ENCODE results near the gene SMC2.

Gene SMC2

DNA sequence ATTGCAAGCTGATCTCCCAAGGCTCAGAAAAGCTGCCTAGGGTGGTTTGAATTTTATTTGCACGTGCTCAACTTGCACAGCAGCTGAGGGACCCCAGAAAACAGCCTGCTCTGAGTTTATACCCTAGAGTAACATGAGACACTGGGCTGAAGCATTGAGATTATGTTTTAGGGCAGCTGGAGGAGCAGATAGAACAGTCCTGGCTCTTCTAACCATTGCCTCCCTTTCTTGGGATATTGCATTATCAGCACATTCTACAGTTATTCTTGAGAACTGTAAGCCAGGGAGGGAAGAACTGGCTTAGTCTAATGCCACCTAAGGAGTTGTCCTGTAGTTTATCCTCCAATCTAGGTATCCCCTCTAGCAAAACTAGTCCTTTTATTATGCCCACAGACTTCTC lies 10.3 kb downstream of the SMC2 start:
- DNase-seq (ENCODE audit: low read depth in 2 of 2): no peak

DNA sequence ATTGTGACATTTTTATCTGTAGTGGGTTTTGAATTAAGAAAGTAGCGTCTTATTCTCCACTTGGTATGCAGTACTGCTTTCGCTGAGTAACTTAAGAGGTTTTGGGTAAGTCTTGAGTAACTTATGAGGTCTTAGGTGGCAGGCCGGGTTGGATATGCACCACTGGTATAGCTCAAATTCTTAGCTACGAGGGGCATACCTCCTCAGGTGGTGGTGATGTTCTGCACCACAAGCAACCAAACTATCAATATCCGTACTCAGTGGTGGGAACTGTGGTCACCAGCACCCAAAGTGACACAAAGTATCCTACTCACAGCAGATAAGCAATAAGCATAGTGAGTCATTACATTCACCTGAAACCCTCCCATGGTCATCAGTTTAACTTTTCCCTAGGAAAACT lies 13.7 kb downstream of the SMC2 start:
- DNase-seq (ENCODE audit: low read depth in 2 of 2): no peak

DNA sequence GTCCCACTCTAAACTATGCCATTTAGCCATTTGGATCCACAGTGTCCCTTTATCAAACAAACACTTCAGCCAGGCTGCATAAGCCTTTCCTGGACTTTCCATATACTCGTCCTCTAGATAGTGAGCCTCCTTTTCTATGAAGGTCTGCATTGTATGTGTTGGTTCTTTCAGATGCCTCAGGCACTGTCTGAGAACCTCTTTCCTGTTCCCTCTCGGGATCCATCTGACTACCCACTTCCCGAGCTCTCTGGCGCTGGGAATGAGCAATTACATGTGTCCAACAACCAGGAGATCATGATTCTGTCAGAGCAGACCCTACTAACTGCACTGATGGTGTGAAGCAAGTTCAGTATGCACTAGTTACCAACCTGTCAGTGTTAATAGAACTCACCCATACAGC lies 14.2 kb downstream of the SMC2 start:
- DNase-seq (ENCODE audit: low read depth in 2 of 2): no peak

DNA sequence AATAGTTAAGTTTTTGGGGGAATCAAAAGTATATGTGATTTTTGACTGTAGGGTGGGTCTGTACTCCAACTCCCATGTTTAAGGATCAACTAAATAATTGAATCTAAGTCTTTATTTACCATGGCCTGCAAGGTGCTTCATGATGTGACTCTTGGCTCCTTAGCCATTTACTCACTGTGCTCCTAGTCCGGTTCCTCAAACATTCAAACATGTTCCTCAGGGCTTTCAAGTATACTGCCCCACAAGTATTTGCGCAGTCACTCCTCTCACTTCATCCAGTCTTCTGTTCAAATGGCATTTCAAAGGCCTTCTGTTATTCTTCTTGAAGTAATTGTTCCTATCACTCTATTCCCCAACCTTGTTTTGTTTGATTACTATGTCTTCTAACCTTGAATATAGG lies 16.4 kb downstream of the SMC2 start:
- DNase-seq (ENCODE audit: low read depth in 2 of 2): no peak

DNA sequence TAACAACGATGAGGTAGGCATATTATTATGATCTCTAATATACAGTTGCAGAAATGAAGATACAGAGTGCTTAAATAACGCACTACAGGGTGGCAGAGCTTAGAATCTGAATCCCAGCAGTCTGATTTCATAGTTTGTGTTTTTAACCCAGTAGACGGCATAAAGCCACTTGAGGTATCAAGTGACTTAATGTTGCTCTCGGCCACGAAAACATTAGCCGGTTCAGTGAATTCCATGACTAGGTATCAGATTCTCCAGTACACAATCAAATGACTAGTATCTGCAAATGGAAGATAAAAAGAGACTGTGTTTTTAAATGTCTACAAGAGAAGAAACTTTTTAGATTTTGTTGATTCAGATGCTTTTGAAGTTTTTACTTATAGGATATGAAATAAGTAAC lies 24.8 kb downstream of the SMC2 start:
- no peak for DNase-seq (ENCODE audit: low read depth in 2 of 2)

DNA sequence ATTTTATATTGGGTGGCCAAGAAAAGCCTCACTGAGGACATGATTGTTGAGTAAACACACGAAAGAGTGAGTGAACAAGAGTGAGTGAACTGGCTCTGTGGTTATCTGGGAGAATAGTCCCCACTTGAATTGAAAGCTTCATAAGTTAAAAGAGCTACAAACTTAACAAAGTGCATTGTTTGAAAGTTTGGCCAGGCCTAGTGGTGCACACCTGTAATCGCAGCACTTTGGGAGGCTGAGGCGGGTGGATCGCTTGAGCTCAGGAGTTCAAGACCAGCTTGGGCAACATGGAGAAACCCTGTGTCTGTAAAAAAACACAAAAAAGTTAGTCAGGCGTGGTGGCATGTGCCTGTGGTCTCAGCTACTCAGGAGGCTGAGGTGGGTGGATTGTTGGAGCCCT lies 26.9 kb downstream of the SMC2 start:
- DNase-seq (ENCODE audit: low read depth in 2 of 2): no peak

DNA sequence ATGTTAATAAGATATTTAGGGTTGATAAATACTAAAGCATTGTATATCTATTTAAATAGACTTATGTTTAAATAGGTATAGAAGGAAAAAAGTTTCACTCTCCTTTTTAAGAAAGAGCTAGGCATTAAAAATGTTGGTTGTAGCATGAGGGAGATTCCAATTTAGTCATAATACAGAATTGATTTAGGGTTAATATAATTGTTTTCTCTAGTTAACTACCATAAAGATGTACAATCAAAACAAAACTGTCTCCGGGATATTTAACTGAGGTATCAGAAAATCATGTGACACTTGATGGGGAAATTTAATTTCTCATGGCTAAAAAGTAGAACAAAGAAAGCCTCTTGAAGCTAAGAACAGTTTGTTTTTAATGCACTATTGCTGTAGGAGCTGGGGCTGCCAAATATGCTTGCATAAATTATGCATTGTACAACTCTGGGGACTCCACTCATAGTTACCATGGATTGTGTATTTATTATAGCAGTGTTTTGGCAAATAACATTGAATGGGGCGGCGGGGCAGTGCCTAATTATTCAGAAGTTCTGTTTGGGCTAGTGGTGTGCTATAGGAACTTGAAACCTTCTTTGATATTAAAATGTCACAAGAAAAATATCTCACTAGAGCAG lies 44.2 kb downstream of the SMC2 start:
- no peak for DNase-seq (ENCODE audit: low read depth in 2 of 2)

DNA sequence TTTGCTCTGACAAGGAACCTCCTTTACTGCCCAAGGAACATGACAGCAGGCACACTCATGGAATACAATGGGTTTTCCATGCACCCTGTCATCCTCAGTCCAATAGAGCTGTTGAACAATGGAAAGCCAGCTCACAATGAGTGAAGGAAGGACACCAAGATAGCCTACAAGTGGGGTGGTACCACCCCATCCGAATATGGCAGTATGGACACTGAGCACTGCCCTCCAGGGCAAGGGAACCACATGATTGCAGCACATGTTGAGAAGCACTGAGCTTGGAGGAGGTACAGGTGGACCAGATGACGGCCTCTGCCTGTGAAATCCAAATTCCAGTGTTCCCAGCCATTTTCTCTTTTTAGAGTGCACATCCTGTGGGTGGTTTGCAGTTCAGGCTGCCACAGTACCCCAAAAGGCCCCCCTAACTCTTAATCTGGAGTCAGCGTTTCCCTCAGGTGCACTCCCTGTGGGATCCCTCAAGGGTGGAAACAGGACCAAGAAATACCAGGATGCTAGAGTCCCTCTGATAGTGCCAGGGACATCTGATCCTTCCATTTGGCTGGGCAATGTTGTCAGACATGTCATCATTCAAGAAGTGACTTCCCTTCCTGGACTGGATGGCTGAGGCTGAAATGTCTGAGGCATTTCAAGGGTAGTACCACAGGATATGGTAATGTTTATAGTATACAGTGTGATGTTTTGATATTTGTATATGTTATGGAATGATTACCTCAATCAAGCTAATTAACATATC lies 48.9 kb downstream of the SMC2 start:
- DNase-seq (ENCODE audit: low read depth in 2 of 2): no peak

DNA sequence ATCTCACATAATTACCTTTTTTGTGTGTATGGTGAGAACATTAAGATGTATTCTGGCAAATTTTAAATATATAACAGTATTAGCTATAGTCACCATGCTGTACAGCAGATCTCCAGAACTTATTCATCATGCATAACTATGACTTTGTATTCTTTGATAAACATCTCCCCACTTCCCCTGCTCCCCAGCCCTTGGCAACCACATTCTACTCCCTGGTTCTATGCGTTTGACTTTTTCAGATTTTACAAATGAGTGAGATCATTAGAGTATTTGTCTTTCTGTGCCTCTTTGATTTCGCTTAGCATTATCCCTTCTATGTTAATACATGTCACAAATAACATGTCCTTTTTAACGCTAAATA lies 49.4 kb downstream of the SMC2 start:
- DNase-seq (ENCODE audit: low read depth in 2 of 2): no peak

DNA sequence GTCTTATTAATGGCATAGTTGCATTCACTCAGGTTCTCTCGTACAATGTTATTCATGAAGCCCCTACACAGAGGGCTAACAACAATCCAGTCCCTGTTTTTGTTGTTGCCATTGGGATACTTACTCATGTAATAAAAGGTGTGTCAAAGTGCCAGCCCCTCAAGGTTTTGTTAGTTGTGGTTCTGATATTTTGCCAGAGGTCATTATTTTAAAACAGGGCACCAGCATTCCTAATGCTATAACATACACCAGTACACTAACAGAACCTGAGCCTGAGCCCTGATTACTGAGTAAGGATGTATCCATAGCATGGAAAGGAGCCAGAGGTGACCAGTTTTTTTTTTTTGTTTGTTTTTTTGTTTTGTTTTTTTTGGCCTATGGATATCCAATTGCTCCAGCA lies 50.2 kb downstream of the SMC2 start:
- no peak for DNase-seq (ENCODE audit: low read depth in 2 of 2)

DNA sequence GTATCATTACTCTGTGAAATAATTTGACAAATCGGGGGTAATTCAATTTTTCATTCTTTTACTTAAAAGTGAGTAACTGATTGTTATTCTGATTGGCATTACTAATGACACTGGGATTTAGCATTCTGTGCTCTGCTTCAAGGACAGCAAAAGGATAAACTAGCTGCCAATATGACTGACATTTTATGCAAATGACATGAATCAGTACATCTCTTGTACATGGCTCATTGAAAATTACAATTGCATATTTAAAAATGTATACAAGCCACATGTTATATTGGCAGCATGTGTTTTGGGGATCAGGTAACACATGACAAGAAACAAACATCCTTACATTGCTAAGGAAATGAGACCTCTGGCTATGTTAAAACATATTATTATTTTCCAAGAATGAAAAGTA lies 79.0 kb downstream of the SMC2 start:
- no peak for DNase-seq (ENCODE audit: low read depth in 2 of 2)

DNA sequence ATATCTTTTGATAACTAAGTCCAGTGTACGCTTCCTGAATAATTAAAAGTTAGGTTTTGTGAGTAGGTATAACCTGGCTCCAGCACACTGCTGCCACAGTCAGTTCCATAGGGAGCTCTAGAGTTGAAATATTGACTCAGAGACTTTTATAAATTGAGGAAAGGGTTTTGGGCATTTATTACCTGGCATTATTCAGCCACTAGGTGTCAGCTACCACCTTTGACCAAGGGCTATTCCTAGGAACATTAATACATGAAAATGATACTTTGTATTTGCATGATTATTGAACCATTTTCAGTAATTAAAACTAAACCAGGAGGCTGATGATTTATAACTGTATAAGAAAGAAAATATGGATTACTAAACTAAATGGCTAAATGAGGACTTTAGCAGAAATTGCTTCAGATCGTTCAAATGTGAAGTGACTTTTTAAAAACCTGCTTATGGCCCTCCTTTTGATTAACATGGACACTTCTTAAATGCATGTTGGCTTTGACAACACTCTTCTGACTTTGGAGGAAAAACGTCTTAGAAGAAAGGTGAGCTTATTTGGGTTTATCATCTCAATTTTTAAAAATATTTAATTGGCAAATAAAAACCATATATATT lies 83.0 kb downstream of the SMC2 start:
- no peak for DNase-seq (ENCODE audit: low read depth in 2 of 2)

DNA sequence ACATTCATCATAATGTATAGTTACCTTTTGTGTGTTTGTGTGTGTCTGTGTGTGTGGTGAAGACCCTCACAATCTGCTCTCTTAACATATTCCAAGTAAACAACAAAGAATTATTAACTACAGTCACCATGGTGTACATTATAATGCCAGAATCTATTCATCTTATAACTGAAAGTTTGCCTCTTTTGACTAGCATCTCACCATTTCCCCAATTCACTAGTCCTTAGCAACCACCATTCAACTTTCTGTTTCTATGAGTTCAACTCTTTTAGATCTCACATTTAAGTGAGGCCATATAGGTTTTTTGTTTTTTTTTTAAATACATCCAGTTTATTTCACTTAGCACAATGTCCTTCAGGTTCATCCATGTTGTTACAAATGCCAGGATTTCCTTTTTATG lies 83.6 kb downstream of the SMC2 start:
- no peak for DNase-seq (ENCODE audit: low read depth in 2 of 2)
